Central memory CD8-positive, alpha-beta T cell (primary cell): ENCODE data around the gene CLC.
"Not testable (repeated sequence)": the region's sequence is repeated elsewhere in the genome, so short reads cannot be mapped to it uniquely, and the experiment has no call there.

ENCODE experiments used
- ATAC-seq: fragments of 150-1000 bp; cut with Tn5 transposase; replicated peaks from 2 replicates; pipeline ENCODE4 v1.10.0; 2022; ENCODE audit warnings: mild to moderate bottlenecking, moderate FRiP score, moderate number of reproducible peaks; ENCODE audit not compliant: poor library complexity, severe bottlenecking; ENCODE audit errors: extremely low read depth
- DNase-seq, 2 donors: peaks; one replicate each; pipeline ENCODE4 v3.0.0; 2021; ENCODE audit warnings: low spot score in 2 of 2
- H3K27ac Mint-ChIP-seq: one replicate; pipeline ENCODE4 v1.8.0; 2022; ENCODE audit warnings: low read depth, mild to moderate bottlenecking, moderate library complexity, mixed read lengths
- H3K27me3 Mint-ChIP-seq: one replicate; pipeline ENCODE4 v1.8.0; 2022; ENCODE audit warnings: mixed read lengths
- H3K36me3 Mint-ChIP-seq: one replicate; pipeline ENCODE4 v1.8.0; 2022; ENCODE audit warnings: mild to moderate bottlenecking, moderate library complexity, mixed read lengths; ENCODE audit not compliant: insufficient read depth
- H3K4me1 Mint-ChIP-seq: one replicate; pipeline ENCODE4 v1.8.0; 2022; ENCODE audit warnings: mixed read lengths
- H3K4me3 Mint-ChIP-seq: one replicate; pipeline ENCODE4 v1.8.0; 2022; ENCODE audit warnings: mild to moderate bottlenecking, moderate library complexity, mixed read lengths
- H3K9me3 Mint-ChIP-seq: one replicate; pipeline ENCODE4 v1.8.0; 2022; ENCODE audit warnings: mixed read lengths

The CLC gene

GRCh38 chr19:39720144-39720543 is 17.7 kb downstream of the CLC start:
- H3K27me3 Mint-ChIP-seq: peaks cover 85% of the 10 kb centered on the region
- not testable (repeated sequence) for H3K4me1 Mint-ChIP-seq, H3K9me3 Mint-ChIP-seq, ATAC-seq, DNase-seq, H3K36me3 Mint-ChIP-seq, H3K27ac Mint-ChIP-seq, H3K4me3 Mint-ChIP-seq

GRCh38 chr19:39710333-39710890 is 27.4 kb downstream of the CLC start:
- H3K4me3 Mint-ChIP-seq: no peak overlapping the region
- peaks cover 14% of the 10 kb centered on the region for H3K27me3 Mint-ChIP-seq
- no peak overlapping the region for H3K27ac Mint-ChIP-seq
- ATAC-seq: no peak
- no peaks in the 10 kb centered on the region for H3K4me1 Mint-ChIP-seq
- no peaks in the 10 kb centered on the region for H3K36me3 Mint-ChIP-seq
- no peak for DNase-seq
- H3K9me3 Mint-ChIP-seq: no peaks in the 10 kb centered on the region

- H3K27ac Mint-ChIP-seq: no peak overlapping the region
- peaks cover 9% of the 10 kb centered on the region for H3K27me3 Mint-ChIP-seq
- H3K4me1 Mint-ChIP-seq: no peaks in the 10 kb centered on the region
- no peak overlapping the region for H3K4me3 Mint-ChIP-seq
- ATAC-seq (no peak), DNase-seq (no peak)
- peaks cover under 1% of the 10 kb centered on the region for H3K36me3 Mint-ChIP-seq
- H3K9me3 Mint-ChIP-seq: no peaks in the 10 kb centered on the region
Observed at GRCh38 chr19:39709026-39709872, 28.6 kb downstream of the CLC start.

GRCh38 chr19:39708594-39708993 is 29.2 kb downstream of the CLC start:
- Mint-ChIP-seq H3K4me1 (no peaks in the 10 kb centered on the region), H3K27me3 (peaks cover 9% of the 10 kb centered on the region), H3K9me3 (no peaks in the 10 kb centered on the region), H3K27ac (no peak overlapping the region), H3K36me3 (peaks cover 3% of the 10 kb centered on the region), H3K4me3 (no peak overlapping the region)
- DNase-seq: no peak
- no peak for ATAC-seq

GRCh38 chr19:39705578-39706188 is 32.1 kb downstream of the CLC start:
- Mint-ChIP-seq H3K4me1 (no peaks in the 10 kb centered on the region), H3K9me3 (no peaks in the 10 kb centered on the region), H3K4me3 (no peak overlapping the region), H3K27ac (no peak overlapping the region), H3K36me3 (peaks cover 3% of the 10 kb centered on the region), H3K27me3 (peaks cover 17% of the 10 kb centered on the region)
- no peak for ATAC-seq
- DNase-seq: no peak

- H3K4me1 Mint-ChIP-seq: no peaks in the 10 kb centered on the region
- H3K4me3 Mint-ChIP-seq: no peak within 1 kb of the TSS
- ATAC-seq (no peak), DNase-seq (no peak)
- peak within 1 kb of the TSS; percentile 14 for H3K27ac Mint-ChIP-seq
- H3K9me3 Mint-ChIP-seq: no peaks in the 10 kb centered on the region
- peaks cover 23% of the 10 kb centered on the region for H3K27me3 Mint-ChIP-seq
- peaks cover 3% of the 10 kb centered on the region for H3K36me3 Mint-ChIP-seq
Observed at GRCh38 chr19:39704181-39705044, 33.4 kb downstream of the CLC start, which contains the start of gene LGALS14. TSS of gene LGALS14 (plus strand) at chr19:39704481. CDS start at chr19:39704529, 48 bp downstream.

GRCh38 chr19:39701291-39701690 is 36.5 kb downstream of the CLC start:
- Mint-ChIP-seq H3K4me3 (no peak overlapping the region), H3K9me3 (no peaks in the 10 kb centered on the region), H3K36me3 (peaks cover 3% of the 10 kb centered on the region), H3K27me3 (peaks cover 54% of the 10 kb centered on the region), H3K4me1 (no peaks in the 10 kb centered on the region), H3K27ac (no peak overlapping the region)
- no peak for ATAC-seq
- DNase-seq: no peak

GRCh38 chr19:39698535-39698934 is 39.3 kb downstream of the CLC start:
- ATAC-seq (no peak), DNase-seq (no peak)
- H3K4me1 Mint-ChIP-seq: no peaks in the 10 kb centered on the region
- no peaks in the 10 kb centered on the region for H3K9me3 Mint-ChIP-seq
- peaks cover 76% of the 10 kb centered on the region for H3K27me3 Mint-ChIP-seq
- H3K27ac Mint-ChIP-seq: no peak overlapping the region
- no peak overlapping the region for H3K4me3 Mint-ChIP-seq
- H3K36me3 Mint-ChIP-seq: no peaks in the 10 kb centered on the region

- Mint-ChIP-seq H3K4me3 (no peak overlapping the region), H3K4me1 (no peaks in the 10 kb centered on the region), H3K36me3 (no peaks in the 10 kb centered on the region), H3K9me3 (no peaks in the 10 kb centered on the region), H3K27me3 (peaks cover 80% of the 10 kb centered on the region), H3K27ac (no peak overlapping the region)
- DNase-seq: no peak
- no peak for ATAC-seq
Observed at GRCh38 chr19:39696387-39696786, 41.4 kb downstream of the CLC start.

- Mint-ChIP-seq H3K9me3 (no peaks in the 10 kb centered on the region), H3K27ac (no peak overlapping the region), H3K36me3 (no peaks in the 10 kb centered on the region), H3K4me1 (no peaks in the 10 kb centered on the region), H3K4me3 (no peak overlapping the region), H3K27me3 (peaks cover 80% of the 10 kb centered on the region)
- ATAC-seq (no peak), DNase-seq (no peak)
Observed at GRCh38 chr19:39695759-39696158, 42.1 kb downstream of the CLC start.

- DNase-seq (no peak), ATAC-seq (no peak)
- Mint-ChIP-seq H3K27me3 (peaks cover 55% of the 10 kb centered on the region), H3K36me3 (no peaks in the 10 kb centered on the region), H3K4me1 (no peaks in the 10 kb centered on the region), H3K9me3 (no peaks in the 10 kb centered on the region), H3K4me3 (no peak overlapping the region), H3K27ac (no peak overlapping the region)
Observed at GRCh38 chr19:39692822-39693221, 45.0 kb downstream of the CLC start.

- DNase-seq (no peak), ATAC-seq (no peak)
- H3K4me1 Mint-ChIP-seq: no peaks in the 10 kb centered on the region
- no peak overlapping the region for H3K27ac Mint-ChIP-seq
- H3K36me3 Mint-ChIP-seq: no peaks in the 10 kb centered on the region
- peaks cover 49% of the 10 kb centered on the region for H3K27me3 Mint-ChIP-seq
- no peak overlapping the region for H3K4me3 Mint-ChIP-seq
- no peaks in the 10 kb centered on the region for H3K9me3 Mint-ChIP-seq
Observed at GRCh38 chr19:39692166-39692565, 45.7 kb downstream of the CLC start.
